Stimulated activated CD8-positive, alpha-beta memory T cell treated with anti-CD3 and anti-CD28 coated beads, Interleukin-15, amount 100 ng/mL, for 24 hours (primary cell): ENCODE data around the gene GPATCH4.
"Not testable (repeated sequence)": the region's sequence is repeated elsewhere in the genome, so short reads cannot be mapped to it uniquely, and the experiment has no call there.

Experiments
- DNase-seq: peaks from one replicate; pipeline ENCODE4 v3.0.0-alpha.2; 2020; ENCODE audit warnings: low read depth

The GPATCH4 gene

DNA sequence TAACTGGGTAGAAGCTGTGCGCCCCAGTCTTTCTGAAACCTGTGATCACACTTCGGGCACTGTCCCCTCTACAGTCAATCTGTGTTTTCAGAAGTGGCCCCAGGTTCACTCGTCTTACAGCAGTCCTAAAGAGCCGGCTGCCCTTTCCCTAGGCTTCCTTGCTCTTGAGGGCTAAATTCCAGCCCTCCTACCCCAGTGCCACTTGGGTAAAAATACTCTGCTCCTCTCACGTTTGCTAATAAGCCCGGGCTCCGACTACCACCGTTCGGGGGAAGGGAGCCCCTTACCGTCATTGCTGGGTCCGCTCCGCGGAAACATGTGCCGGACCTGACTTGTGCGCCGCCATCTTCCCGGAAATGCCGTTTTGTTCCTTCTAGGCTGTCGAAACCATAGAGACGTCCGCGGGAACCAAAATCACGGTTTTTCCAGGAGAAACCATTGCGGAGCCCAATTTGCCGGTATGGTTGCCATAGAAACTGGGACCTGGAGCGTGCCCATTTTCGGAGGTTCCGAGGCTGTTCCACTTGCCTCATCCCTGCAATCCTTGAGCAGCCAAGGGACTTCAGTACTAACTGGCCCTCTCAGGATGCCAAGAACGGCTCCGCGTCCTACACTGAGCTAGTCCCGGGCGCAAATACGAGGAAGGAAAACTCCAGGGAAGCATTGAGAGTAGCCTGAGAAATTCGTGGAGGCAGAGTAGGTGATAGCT is at the start of gene GPATCH4:
GPATCH4 (minus strand) TSS at position 358 of the 709 bp plus-strand sequence.
- DNase-seq = peak; percentile 38

DNA sequence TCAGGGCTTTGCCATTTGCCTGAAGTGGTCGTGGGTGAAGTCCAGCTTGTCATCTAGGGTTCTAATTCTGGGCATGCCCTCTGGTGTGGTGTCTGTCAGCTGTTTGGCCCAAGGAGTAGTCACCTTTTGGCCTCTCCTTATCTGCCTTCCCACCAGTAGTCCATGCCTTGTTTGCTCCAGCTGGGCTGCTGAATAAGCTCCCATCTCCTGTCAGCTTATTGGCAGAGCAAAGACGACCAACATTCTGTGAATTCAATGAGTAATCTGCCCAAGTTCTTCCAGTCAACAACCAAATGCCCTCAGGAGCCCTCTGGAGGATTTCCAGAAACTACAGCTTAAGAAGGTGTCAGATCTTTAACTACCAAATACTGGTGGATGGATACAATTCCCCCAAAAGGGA is 47.7 kb upstream of the GPATCH4 start:
- no peak for DNase-seq

DNA sequence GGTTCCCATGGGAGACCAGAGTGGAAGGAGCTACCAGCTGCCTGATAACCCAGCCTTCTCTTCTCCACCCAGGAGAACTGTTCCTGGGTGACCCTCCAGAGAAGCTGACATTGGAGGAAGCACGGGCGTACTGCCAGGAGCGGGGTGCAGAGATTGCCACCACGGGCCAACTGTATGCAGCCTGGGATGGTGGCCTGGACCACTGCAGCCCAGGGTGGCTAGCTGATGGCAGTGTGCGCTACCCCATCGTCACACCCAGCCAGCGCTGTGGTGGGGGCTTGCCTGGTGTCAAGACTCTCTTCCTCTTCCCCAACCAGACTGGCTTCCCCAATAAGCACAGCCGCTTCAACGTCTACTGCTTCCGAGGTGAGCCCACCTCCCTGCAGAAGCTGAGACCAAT is 47.2 kb upstream of the GPATCH4 start:
- DNase-seq = no peak

DNA sequence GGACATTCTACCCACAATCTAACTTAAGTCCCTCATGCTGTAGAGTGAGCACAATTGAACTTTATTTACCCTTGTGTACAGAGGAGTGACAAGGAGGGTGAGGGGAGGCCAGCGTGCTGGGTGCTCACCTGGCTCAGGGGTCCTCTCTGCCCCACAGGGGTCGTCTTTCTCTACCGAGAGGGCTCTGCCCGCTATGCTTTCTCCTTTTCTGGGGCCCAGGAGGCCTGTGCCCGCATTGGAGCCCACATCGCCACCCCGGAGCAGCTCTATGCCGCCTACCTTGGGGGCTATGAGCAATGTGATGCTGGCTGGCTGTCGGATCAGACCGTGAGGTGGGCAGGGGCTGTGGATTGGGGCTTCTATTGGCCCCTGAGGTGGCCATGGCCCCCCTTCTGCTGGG is 46.1 kb upstream of the GPATCH4 start:
- no peak for DNase-seq

DNA sequence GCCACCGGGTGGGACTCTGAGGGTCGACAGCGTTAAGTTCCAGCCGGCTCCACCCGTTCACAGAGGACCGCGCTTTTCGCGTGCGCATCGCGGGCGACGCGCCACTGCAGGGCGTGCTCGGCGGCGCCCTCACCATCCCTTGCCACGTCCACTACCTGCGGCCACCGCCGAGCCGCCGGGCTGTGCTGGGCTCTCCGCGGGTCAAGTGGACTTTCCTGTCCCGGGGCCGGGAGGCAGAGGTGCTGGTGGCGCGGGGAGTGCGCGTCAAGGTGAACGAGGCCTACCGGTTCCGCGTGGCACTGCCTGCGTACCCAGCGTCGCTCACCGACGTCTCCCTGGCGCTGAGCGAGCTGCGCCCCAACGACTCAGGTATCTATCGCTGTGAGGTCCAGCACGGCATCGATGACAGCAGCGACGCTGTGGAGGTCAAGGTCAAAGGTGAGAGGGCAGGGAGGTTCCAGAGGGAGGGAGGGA is 45.5 kb upstream of the GPATCH4 start:
- DNase-seq = no peak

DNA sequence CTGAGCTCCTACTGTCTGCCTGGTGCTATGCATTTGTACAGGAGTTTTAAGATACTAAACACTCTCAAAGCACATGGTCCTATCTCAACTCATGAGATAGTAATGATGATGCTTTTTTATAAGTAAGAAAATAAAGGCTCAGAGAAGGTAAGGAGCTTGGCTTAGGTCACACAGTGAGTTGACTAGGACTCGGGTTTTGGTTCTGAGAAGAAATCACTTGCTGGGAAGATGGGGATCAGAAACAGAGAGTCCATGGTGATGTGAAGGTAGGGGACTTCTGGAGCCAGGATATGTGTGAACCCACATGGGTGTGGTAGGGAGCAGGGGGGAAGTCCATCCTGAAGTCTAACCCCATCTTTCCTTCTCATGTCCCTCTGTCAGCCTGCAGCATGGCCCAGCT is 44.4 kb upstream of the GPATCH4 start:
- DNase-seq = no peak

DNA sequence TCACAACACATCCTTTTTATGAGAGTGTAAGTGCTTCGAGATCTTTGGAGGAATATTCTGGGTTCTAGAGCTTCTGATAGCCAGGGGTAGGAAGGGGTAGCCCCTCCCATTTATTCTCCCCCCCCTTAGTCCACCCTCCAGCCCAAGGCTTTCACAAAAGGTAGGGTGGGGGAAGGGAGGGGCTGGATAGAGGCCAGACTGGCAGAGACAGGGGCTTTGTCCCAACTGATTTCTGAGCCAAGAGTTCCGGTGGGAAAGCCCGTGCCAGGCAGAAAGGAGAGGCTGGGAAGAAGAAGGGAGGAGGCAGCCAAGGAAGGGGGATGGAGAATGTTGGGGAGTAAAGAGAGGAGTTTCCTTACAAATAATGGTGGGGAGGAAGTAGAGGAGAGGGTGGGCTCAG is 43.8 kb upstream of the GPATCH4 start:
- DNase-seq = no peak

DNA sequence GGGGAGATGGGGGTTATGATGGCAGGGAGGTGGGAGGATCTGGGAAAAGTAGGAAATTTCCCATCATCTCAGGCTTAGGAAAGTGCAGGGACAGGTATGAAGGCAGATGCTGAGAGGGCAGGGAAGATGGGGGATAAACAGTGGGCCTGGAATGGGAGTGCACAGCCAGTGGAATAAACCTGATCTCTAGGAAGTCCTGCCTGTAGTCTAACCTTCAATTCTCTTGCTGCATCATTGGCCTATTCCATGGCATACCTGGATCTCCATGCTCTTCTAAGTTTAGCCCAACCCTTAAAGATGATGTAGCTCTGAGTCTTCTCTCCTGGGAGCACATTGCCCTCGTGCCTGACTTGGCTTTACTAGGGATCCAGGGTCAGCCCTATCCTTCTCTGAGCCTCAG is 43.4 kb upstream of the GPATCH4 start:
- no peak for DNase-seq

DNA sequence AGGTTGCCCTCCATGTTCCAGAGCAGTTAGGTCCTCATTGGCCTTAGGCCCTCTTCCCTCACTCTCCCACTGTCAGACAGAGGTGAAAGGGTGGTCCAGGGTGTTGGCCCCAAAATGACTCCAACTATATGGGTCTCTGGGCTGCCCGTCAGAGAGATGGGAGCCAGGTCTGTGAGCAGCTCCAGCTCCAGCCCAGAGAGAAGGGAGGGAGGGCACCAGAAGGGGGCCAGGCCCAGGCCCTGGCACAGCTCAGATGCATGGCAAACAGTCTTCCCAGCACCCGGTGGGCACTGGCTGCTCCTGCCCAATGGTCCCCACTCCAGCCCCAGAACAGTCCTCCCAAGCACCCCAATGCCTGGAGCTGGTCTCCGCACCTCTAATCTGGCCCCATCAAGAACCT is 42.9 kb upstream of the GPATCH4 start:
- no peak for DNase-seq

DNA sequence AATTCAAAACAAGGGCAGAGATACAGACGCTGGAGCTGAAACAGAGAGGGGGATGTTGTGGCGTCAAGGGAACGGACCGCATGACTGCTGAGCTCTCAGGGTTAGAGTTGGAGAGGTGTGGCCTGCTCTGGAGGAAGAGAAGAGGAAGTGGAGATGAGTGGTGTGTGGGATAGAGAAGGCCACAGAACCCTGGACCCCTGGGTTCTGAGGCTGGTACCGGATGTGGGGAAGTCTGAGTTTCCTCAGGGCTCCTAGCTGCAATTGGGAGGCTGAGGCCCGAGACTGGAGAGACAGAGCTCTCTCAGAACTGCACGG is 42.5 kb upstream of the GPATCH4 start:
- no peak for DNase-seq

DNA sequence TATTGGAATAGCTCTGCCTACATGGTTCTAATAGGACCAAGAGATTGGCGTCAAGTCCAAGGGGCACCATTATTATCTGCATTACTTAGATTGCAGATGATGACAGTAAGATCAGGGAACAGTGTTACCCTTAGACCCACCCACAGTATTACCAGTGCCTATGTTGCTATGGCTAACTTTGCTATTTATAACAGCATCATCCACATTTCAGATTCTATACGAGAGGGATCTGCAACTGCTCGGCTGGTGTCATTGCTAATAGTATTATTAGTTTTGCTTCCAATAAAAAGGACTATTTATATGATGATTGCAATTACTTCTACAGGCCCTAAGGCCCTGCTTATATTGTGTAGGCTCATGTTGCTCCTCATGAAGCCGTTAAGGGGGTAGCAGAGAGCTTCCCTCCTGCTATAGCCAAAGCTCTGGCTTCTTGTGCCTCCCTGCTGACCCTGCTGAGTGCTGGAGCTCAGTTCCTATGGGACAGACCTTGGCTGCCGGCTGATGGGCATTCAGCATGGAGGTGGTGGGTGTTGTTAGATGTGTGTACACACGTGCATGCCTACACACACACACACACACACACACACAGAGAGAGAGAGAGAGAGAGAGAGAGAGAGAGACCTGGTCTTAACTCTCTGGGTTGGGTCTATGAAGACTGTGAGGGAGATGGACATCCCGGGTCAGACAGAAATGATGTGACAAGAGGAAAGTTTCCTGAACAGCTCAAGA is 41.9 kb upstream of the GPATCH4 start:
- no peak for DNase-seq

DNA sequence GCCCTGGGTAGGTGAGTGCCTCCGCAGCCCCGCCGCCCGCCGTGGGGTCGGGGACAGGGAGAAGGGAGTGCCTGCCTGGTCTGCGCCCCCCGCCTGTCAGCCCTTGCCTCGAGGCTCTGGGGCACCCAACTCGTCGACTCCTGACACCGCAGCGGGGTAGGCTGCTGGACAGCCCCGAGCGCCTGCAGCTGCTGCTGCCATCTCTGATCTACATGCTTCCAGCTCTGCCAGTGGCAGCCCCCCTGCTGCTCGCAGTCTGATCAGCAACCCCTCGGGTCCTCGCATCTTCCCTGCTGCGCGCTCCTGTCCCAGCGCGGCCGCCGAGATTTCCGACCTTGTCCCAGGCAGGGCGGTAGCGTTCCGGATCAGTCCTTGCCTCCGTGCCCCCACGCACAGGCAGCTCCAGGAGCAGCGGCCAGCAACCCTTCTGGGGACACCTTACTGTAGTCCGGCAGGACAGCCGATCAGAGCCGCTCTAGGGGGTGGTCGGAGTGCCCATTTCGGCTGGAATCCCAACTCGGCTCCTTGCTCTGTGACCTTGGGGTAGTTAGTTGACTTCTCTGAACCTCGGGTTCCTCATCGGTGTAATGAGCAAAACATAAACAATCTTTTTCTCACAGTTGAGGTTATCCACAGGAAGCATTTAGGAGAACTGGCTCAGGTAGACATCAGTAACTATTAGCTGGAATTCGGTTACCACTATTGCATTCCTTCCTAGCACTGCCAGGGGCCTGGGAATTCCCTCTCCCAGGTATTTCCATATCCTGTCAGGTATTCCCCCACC is 41.2 kb upstream of the GPATCH4 start:
- no peak for DNase-seq

DNA sequence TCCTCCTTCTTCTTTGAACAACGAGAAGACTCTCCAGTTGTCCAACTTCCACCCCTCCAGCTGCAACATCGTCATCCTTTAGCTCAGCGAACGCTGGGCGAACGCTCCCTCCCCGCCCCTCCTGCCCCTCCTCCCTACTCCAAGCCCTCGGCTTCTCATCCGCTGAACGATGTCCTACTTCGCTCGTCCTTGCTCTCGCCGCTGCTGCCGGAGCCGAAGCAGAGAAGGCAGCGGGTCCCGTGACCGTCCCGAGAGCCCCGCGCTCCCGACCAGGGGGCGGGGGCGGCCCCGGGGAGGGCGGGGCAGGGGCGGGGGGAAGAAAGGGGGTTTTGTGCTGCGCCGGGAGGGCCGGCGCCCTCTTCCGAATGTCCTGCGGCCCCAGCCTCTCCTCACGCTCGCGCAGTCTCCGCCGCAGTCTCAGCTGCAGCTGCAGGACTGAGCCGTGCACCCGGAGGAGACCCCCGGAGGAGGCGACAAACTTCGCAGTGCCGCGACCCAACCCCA is 40.5 kb upstream of the GPATCH4 start, which contains the start of gene BCAN:
BCAN (plus strand) TSS at position 357 of the 504 bp plus-strand sequence. CDS start 3,938 bp downstream, outside the sequence.
- no peak for DNase-seq

DNA sequence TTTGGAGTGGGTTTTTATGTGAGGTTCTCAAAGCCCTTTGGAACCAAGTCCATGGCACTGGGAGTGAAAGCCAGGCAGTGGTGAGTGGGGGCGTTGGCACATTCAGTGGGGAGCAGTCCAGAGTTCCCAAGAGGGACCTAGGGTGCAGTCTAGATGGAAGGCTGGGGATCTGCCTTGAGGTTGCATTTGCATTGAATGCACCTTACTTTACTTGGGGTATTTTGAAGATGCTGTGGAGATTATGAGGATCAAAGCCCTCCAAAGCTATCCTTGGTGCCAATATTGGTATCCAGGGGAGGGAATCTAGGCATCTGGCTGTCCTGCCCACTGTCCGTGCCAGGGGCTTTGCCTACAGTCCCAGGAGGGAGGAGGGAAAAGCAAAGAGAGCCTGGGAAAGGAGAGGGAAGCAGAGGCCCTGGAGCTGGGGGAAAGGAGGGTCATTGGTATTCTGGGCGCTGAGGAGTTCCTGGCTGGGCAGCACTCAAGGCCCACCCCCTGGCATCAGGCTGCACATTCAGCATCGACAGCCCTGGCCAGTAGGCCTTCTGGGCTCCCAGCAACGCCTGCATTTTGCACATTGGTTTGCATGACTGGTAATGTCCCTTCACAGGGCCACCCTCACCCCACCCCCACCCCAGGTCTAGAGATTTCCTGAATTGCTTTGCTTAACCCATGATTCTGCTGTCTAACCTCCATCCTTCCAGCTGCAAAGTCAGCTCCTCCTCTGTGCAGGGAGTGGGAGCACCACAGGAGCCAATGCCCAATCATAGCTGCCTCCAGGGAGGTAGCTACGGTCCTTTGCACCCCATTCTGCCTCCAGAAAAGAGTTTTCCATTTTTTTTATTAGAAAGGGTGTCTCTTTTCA is 39.8 kb upstream of the GPATCH4 start:
- DNase-seq = no peak

DNA sequence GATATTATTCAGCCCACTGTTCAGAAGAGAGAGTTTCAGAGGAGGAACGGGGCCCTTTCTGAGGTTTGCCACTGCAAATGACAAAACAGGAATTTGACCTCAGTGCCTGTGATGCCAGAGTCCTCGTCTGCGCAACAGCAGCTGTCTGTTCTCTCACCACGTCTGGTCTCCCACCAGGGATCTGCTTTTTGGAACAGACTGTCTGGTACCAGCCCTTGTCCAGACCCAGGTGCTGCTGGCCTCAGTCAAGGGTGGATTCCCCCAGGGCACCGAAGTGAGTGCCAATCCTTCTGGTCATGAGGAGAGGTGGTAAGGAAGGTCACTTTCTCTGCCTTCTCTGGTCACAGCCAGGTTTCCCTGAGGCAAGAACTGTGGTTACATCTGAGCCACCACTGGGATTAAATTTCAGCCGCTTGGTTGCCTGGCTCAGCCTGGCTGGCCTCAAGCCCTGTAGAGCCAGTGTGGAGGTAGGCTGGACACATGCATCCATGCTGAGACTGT is 38.4 kb upstream of the GPATCH4 start:
- no peak for DNase-seq

DNA sequence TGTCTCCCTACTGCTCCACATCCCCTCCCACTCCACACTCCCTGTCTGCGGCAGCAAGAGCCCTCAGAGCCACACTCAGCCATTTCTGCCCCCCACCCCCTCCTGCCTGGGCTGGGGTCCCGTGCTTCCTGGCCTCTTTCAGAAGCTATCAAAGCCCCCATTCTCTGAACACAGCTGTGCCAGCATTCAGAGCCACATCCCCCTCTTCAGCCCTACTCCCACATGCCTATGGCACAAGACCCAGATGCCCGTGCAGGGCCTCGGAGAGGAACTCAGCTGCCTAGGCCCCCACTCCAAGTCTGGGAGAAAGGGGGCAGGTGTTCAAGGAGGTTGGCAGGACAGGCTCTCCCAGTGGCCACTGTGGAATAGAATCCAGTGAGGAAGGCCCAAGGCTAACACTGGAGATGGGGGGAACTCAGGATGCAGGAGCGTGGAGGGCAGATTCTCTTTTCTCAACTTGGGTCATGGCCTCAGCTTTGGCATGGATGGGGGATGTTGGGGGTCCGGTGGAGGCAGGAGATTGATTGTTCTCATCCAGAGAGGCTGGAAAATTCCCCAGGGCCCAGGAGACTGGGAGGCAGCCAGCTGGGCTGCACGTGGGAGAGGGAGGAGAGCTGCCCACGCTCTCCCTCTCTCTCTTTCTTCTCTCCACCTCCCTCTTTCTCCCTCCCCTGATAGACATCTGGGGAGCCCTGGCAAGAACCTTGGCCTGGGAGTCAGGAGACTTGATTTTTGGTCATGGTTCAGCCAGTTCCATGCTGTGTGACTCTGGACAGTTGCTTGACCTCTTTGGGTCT is 37.1 kb upstream of the GPATCH4 start:
- DNase-seq = no peak

DNA sequence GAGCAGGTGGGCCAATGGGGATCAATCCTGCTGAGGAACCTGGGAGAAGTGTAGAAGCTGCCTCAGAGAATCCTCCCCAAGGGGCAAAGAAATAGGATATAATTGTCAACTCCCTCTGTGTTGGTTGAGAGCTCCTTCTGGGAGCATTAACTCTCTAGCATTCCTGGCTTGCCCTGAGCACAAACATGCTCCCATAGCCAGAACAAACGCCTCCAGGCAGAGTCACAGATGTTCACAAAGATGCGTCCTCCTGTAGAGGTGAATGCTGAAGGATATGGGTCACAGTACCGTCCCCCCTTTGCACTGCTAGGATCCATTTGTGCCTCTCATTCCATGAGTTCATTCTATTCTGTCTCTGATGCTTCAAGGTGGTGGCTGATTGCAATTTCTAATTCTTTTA is 31.1 kb upstream of the GPATCH4 start:
- DNase-seq = no peak

DNA sequence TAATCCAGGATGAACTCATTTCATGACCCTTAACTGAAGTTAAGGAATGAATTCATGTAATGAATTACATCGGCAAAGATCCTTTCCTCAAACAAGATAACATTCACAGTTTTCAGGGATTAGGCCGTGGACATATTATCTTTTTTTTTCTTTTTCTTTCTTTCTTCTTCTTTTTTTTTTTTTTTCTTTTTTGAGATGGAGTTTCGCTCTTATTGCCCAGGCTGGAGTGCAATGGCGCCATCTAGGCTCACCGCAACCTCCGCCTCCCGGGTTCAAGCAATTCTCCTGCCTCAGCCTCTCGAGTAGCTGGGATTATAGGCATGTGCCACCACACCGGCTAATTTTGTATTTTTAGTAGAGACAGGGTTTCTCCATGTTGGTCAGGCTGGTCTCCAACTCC is 29.9 kb upstream of the GPATCH4 start:
- DNase-seq = not testable (repeated sequence)

DNA sequence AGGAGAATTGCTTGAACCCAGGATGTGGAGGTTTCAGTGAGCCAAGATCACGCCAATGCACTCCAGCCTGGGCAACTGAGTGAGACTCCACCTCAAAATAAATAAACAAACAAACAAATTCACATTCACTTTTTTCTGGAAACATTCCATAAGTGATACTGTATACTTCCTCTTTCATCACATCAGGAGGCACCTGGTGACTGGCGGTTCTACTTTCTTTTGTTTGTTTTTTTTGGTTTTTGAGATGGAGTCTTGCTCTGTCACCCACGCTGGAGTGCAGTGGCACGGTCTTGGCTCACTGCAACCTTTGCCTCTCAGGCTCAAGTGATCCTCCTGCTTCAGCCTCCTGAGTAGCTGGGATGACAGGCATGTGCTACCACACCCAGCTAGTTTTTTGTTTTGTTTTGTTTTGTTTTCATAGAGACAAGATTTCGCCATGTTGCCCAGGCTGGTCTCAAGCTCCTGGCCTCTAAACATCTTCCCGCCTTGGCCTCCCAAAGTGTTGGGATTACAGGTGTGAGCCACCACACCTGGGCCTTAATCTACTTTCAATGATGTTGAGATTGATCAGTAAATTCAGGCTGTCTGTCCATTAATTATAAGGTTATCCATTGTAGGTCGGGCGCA is 28.7 kb upstream of the GPATCH4 start:
- no peak for DNase-seq

DNA sequence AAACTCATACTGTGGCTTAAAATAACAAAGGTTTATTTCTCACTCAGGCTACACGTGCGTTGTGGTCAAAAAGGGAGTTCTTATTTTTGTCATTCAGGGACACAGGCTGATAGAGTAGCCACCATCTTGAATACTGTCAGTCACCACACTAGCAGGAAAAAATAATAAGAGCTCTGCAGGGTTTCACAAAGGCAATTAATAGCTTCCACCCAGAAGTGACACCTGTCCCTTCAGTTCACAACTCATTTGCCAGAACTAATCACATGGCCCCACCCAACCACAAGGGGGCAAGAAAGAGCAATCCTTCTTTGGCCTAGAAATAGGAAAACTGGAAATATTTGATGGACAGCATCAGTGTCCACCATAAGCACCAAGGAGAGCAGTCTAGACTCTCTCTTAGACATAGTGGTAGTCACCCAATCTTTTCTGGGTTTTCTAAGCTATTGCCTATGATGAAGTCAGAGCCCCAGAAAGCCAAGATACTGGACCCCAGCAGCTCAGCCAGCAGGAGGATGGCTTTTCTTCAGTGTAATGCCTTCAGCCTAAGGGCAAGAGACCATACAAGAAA is 26.1 kb upstream of the GPATCH4 start:
- no peak for DNase-seq
